Measurements from ENCODE around the gene PRR22.
"Not testable (repeated sequence)": the region's sequence is repeated elsewhere in the genome, so short reads cannot be mapped to it uniquely, and the experiment has no call there.

Gene PRR22

DNA sequence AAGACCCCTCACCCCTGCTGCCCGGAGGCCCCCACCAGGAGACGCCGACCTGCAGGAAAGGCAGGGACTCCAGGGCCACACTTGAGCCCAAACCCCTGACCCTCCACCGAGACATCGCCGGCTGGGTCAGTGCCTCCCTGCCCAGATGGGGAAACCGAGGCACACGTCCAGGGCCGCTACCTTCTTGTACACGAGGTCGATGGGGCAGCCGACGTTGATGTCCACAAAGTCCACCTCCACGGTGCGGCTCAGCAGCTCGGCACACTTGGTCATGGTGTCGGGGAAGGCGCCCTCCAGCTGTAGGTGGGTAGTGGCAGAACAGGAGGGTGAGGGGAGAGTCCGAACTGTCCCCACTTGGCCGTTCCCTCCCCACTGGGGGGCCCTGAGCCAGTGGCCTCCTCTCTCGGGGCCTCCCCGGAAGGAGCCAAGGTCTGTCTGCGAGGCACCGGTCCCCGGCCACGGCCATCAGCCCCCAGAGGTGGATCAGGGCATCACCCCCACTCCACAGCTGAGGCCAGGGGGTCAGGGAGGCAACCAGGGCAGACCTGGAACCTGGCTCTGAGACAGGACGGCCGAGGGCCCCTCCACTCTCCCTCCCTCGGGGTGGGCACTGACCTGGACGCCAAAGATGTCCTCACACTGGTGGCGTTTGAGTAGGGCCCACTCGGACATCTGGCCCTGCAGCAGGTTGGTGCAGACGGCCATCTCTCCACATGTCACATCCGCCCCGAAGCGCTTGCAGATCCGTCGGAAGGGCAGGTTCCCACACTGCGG lies 3.0 kb upstream of the PRR22 start:
- TF ChIP-seq, protein P1, sequence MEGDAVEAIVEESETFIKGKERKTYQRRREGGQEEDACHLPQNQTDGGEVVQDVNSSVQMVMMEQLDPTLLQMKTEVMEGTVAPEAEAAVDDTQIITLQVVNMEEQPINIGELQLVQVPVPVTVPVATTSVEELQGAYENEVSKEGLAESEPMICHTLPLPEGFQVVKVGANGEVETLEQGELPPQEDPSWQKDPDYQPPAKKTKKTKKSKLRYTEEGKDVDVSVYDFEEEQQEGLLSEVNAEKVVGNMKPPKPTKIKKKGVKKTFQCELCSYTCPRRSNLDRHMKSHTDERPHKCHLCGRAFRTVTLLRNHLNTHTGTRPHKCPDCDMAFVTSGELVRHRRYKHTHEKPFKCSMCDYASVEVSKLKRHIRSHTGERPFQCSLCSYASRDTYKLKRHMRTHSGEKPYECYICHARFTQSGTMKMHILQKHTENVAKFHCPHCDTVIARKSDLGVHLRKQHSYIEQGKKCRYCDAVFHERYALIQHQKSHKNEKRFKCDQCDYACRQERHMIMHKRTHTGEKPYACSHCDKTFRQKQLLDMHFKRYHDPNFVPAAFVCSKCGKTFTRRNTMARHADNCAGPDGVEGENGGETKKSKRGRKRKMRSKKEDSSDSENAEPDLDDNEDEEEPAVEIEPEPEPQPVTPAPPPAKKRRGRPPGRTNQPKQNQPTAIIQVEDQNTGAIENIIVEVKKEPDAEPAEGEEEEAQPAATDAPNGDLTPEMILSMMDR (IDR thresholded peaks at IDR 0.05; ENCODE audit: control insufficient read depth, insufficient read depth, low read depth, low read length, missing control alignments) = no peak

DNA sequence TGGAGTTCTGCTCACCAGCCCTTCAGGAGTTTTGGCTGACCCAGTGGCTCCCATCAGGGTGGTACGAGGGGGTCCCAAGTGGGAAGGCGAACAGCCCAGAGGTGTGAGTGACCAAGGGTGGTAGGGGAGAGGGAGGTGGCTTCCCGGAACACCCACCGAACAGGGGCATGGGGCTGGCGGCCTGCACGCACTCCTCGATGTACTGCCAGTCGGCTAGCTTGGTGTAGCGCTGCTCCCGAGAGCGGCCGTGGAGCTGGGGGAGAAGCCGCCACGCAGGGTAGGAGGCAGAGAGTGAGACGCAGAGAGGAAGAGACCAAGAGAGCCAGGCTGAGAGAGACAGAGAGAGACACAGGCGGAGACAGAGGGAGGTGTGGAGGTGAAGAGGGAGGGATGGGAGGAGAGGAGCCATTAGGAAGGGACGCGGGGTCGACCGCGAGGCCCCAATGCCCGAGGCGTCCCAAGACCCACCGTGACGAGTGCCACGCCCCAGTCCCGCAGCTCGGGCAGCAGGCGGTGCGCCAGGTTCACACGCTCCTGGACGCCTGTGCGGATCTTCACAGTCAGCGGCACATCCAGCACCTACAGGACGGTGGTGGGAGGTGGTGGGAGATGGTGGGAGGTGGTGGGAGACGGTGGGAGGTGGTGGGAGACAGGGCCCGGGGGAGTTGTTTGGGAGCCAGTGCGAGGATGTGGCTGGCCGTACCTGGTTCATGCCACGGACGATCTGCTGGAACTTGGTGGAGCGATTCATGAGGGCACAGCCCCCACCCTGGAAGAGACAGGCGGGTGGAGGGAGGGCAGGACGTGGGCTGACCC lies 2.3 kb upstream of the PRR22 start:
- no peak for DNase-seq (ENCODE audit: low read depth)
- H3K4me3 ChIP-seq (ENCODE audit: control insufficient read depth, low read depth, low read length) = no peak overlapping the region
- TF ChIP-seq, protein P1 (IDR thresholded peaks at IDR 0.05; ENCODE audit: control insufficient read depth, insufficient read depth, low read depth, low read length, missing control alignments) = no peak

More for the DNA sequence above, 3.0 kb upstream of the PRR22 start:
- no peak for DNase-seq (ENCODE audit: low read depth)
- H3K4me3 ChIP-seq (ENCODE audit: control insufficient read depth, low read depth, low read length) = no peak overlapping the region

DNA sequence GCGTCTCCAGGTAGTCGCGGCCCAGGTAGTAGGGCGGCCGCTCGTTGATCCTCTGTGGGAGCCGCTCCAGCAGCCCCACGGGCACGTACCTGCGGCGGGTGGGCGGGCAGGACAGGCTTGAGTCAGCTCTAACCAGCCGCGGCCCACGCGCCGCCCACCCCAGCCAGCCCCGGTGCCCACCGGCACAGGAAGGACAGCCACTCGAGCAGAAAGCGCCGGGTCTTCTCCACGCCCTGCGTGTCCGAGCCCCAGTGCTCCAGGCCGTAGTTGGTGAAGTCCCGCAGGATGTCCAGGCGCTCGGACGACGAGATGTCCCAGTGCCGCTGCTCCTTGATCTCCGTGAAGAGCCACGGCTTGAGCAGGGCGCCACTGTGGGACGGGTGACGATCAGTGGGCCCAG lies 877 bp upstream of the PRR22 start:
- no peak for DNase-seq (ENCODE audit: low read depth)
- TF ChIP-seq, protein P1 (IDR thresholded peaks at IDR 0.05; ENCODE audit: control insufficient read depth, insufficient read depth, low read depth, low read length, missing control alignments) = no peak
- no peak overlapping the region for H3K4me3 ChIP-seq (ENCODE audit: control insufficient read depth, low read depth, low read length)

DNA sequence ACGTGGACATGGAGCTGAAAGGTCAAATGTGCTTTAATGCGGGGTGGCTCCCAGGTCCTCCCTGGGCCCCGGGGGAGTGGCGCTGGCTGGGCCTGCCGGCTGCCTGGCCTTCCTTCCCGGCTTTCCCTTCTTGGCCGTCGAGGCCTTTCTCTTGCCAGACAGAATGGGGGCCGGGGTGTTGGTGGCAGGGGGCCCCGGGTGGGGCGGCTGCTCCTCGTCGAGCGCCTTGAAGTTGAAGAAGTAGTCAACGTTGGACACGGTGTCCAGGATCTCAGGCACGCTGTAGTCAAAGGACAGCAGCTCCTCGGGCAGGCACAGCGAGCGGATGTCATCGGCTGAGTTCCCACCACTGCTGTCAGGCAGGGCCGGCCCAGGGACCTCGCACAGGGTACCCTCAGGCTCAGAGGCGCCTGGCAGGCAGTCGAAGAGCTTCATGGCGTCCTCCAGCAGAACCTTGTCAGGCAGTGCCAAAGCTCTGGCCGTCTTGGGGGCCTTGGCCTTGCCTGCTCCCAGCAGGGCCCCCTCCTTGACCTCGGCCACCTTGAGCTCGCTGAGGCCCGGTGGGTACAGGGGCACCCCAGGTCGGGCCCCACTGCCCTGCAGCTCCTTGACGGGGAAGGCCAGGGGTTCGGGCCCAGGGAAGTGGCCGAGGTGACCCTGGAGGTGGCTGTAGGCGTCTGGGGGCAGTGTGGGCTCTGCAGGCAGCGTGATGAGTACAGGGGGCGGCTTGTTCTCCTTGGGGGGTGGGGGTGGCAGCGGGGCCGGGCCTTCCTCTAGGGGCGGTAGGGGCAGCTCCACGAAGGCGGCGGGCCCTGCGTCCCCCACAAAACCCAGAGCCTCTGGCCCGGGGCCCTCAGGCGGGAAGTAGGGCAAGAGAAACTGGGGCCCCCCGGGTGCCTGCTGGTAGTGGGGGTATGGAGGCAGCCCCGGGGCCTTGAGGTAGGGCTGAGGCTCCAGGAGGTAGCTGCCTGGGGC lies 1.3 kb downstream of the PRR22 start:
- TF ChIP-seq, protein P1 (IDR thresholded peaks at IDR 0.05; ENCODE audit: control insufficient read depth, insufficient read depth, low read depth, low read length, missing control alignments) = no peak
- H3K4me3 ChIP-seq (ENCODE audit: control insufficient read depth, low read depth, low read length) = no peak overlapping the region
- no peak for DNase-seq (ENCODE audit: low read depth)

DNA sequence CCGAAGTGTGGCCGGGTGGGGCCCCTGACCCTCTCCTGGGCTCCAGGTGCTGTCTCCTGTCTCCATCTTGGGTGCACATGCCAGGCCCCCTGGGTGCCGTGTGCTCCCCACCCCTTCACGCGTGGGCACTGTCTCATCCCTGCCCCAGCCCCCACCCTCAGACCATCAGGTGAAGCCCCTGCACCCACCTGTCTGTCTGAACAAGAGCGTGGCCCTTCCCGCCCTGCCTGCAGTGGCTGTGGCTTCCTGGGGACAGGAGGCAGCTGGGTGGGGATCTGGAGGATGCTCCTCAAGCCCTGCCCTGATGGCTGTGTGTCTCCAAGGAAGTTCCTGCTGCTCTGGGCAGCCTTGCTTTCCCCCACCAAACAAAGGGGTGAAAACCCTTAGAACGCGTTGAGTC lies 2.2 kb downstream of the PRR22 start:
- TF ChIP-seq, protein P1 (IDR thresholded peaks at IDR 0.05; ENCODE audit: control insufficient read depth, insufficient read depth, low read depth, low read length, missing control alignments) = no peak
- DNase-seq (ENCODE audit: low read depth) = no peak
- H3K4me3 ChIP-seq (ENCODE audit: control insufficient read depth, low read depth, low read length) = no peak overlapping the region

DNA sequence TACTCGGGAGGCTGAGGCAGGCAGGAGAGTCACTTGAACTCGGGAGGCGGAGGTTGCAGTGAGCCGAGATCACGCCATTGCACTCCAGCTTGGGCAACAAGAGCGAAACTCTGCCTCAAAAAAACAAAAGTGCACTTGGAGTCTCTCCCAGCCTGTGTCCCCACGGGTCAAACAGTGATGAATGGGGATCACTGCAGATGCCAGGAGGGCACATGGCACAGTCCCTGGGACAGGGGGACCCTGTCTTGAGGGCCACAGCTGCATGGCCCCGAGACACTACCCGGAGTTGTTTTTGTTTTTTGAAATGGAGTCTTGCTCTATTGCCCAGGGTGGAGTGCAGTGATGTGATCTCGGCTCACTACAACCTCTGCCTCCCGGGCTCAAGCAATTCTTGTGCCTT lies 3.6 kb downstream of the PRR22 start:
- DNase-seq (ENCODE audit: low read depth); H3K4me3 ChIP-seq (ENCODE audit: control insufficient read depth, low read depth, low read length): not testable (repeated sequence)

All from AG09309 (cell line).